Measurements from ENCODE around the gene OGG1.
A peak's percentile ranks its signal among the peaks of the same experiment; 100 is the strongest.

Gene OGG1

DNA sequence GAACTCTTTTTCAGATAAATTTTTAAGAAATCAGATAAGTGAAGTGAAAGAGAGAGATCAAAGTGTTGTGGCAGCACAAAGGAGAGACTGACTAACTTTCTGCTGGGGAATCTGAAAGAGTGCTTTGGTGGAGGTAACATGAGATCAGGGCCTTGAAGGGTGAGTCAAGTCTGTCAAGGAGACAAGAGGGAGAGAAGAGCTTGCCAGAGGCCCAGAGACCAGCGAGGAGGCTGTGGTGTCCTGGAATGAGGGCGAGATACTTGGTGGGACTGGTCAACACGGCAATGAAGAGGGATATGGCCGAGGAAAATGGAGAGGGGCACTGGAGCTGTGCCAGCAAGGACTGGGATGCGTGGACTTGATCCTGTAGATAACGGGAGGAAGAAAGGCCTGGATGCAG, 38.0 kb downstream of the OGG1 start:
- DNase-seq, result no peak

DNA sequence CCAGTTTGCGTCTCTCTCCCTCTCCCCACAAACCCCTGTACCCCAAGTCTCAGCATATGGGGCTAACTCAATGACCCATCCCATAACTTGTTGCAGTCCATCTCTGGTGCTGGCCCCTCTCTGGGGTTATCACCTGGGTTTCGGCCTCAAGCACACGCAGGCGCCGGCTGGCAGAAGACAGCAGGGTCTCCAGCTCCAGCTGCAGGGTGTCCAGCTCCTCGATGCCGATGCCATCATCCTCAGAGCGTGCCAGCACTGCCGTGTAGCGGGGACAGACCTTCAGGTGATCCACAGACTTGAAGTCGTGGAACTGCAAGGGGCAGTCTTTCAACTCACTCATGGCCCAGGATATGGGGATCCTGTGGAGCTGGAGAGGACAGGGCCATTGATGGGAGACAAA, 41.4 kb downstream of the OGG1 start:
- DNase-seq, result no peak

- DNase-seq, result no peak
Measured at GRCh38 chr3:9791790-9792404, 42.1 kb downstream of the OGG1 start.

- DNase-seq, result peak; percentile 96
Measured at GRCh38 chr3:9792405-9793160, 42.8 kb downstream of the OGG1 start, which contains the start of the genes ARPC4 and TADA3. TSS of gene ARPC4 (plus strand) at chr3:9793082. CDS start at chr3:9793122, 40 bp downstream. TSS of gene TADA3 (minus strand) at chr3:9792473. CDS start at chr3:9791466, 1,007 bp downstream.

- no peak for DNase-seq
Measured at GRCh38 chr3:9793161-9793781, 43.5 kb downstream of the OGG1 start.

GRCh38 chr3:9794400-9794799, 44.6 kb downstream of the OGG1 start:
- DNase-seq, result no peak

DNA sequence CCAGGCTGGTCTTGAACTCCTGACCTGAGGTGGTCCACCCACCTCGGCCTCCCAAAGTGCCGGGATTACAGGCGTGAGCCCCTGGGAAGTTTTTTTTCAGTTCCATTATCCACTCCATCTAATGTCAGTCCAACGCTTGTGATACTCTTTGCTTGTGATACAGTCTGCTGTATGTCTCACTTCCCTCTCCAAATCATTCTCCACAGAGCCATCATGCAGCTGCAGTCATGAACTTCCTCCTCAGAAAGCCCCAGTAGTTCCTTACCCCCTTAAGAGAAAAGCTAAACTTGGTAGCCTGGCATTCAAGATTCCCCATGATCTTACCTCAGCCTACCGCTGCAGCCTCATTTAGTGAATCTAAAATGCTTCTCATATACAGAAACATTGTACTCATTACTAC, 45.5 kb downstream of the OGG1 start:
- no peak for DNase-seq

DNA sequence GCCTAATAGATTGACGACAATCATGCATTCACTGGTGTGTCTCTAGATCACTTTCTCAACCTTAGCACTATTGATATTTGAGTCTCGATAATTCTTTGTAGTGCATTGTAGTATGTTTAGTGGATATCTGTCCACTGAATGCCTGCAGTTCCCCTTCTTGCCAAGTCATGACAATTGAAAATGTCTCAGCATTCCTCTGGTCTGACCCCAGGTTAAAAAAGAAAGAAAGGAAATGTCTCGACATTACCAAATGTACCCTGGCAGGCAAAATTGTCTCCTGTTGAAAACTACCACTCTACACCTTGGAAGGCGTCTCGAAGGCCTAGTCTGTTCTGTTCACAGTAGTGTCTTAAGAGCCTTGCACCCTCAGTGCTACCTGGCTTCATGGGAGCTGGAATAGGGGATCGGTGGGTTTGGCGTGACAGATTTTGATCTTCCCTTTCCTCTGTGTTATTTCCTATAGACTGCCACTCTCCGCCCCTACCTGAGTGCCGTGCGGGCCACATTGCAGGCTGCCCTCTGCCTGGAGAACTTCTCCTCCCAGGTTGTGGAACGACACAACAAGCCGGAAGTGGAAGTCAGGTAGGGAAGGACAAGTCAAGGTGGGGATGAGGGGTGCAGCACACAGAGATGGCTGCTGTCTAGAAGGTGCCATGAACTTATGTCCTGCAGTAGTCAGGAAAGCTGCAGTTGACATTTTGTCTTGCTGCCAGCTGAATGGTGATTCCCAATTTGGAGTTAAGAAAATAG, 47.6 kb downstream of the OGG1 start:
- no peak for DNase-seq

GRCh38 chr3:9800529-9800928, 50.8 kb downstream of the OGG1 start:
- DNase-seq, result no peak

DNA sequence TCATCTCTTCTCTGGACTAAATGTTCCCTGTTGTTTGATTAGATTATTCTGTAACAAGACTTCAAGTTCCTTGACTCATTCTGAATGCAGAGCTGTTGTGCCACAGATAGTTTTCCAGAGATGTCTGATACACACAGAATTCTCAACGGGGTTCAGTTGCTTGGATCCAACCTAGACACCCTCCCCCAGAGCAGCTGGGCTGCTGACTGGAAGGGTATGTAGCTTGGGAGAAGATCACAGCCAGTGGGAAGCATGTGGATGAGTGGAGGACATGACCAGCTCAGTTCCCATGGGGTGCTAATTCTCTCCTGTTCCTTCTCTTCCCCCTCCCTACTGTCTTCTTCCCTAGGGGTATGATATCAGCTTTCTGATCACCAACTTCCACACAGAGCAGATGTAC, 53.7 kb downstream of the OGG1 start:
- DNase-seq, result no peak

DNA sequence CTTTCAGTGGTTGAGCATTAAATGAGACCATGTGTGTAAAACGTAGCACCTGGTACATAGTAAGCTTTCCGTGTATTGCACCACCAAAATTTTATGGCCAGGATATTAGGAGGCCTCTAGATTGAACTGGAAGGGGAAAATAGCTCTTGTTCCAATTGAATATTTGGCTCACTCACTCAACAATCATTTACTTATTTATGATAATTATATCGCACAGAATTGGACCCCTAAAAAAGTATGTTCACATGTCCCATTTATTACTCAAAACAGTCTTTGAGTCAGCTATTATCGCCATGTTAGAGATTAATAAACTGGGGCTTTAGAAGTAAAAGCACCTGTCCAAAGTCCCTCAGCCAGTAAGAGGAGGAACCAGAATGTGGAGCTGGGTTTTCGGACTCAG, 55.2 kb downstream of the OGG1 start:
- DNase-seq, result no peak

GRCh38 chr3:9806137-9806536, 56.4 kb downstream of the OGG1 start:
- no peak for DNase-seq

All from NCI-H526 treated with DMSO at 0.1 percent for 48 hours (cell line).